ENCODE data around the gene ATF1. TPM values are rescaled to one million over a fixed set of nuclear protein-coding genes. Genes with fewer than 3 reads are reported as not detected.

The ATF1 gene
- 28.6 and 29.1 TPM in 2 replicates for total RNA-seq

GRCh38 chr12:50763639-50764285, at the start of gene ATF1:
Gene ATF1 (plus strand): TSS chr12:50764101. CDS start chr12:50780146, 16,045 bp downstream.

GRCh38 chr12:50842637-50843493, 79.0 kb downstream of the ATF1 start, which contains the start of gene TMPRSS12:
Gene TMPRSS12 (plus strand): TSS chr12:50842926. CDS start chr12:50842965, 39 bp downstream.

Other genes starting within 250 kb of the ATF1 start
- not detected in 2 replicates for gene TMPRSS12, start 78.8 kb downstream of the ATF1 start, total RNA-seq
- gene HIGD1C, start 188.4 kb downstream of the ATF1 start, total RNA-seq: not detected in 2 replicates

All from aortic smooth muscle cell (primary cell).